ENCODE data around the gene HERPUD2. TPM values are rescaled to one million over a fixed set of nuclear protein-coding genes. Genes with fewer than 3 reads are reported as not detected.
"Not testable (repeated sequence)": the region's sequence is repeated elsewhere in the genome, so short reads cannot be mapped to it uniquely, and the experiment has no call there.

Gene HERPUD2
- total RNA-seq, 4 donors from 2014 or later: 35.2 to 59.8 (median 44.3) TPM

DNA sequence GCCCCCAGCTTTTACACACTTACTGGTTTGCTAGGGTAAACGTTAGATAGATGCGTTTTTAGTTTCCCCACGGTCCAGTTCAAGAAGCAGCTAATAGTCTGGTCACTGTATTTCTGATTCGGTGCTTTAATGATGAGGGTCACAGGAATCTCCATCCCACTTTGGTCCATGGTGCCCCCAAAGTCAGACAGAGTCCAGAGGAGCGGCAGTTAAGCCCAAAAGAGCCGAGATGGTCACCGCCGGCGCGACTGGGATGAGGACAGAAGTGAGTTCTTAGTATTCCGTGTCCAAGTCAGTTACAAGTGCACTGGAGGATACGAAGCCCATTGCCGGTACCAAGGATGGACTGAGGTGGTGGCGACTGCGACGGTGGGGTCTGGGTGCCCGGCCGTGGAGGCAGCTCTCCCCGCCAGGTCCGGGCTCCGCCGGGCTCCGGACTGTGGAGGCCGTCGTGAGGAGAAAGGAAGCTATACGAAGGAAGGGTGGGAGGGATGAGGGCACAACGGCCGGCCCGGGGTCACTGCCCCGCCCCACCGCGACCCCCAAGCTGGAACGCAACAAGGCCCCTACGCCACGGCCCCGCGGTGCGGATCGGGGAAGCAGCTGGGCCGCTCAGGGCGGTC is 663 bp downstream of the HERPUD2 start:
- no peaks in the 10 kb centered on the region for H3K27me3 ChIP-seq
- H3K9me3 ChIP-seq: no peaks in the 10 kb centered on the region

GRCh38 chr7:35691827-35692307 is 3.1 kb downstream of the HERPUD2 start:
- no peak for DNase-seq (ENCODE audit: low spot score in 2 of 2)
- Histone ChIP-seq H3K27ac (no peak overlapping the region), H3K27me3 (no peaks in the 10 kb centered on the region), H3K9me3 (no peaks in the 10 kb centered on the region), H3K36me3 (no peaks in the 10 kb centered on the region), H3K4me1 (peaks cover 74% of the 10 kb centered on the region), H3K4me3 (peak overlapping the region; percentile 85)
- WGBS: 74% methylated on average over 6 of the region's 6 CpGs
- TF ChIP-seq, protein P1, sequence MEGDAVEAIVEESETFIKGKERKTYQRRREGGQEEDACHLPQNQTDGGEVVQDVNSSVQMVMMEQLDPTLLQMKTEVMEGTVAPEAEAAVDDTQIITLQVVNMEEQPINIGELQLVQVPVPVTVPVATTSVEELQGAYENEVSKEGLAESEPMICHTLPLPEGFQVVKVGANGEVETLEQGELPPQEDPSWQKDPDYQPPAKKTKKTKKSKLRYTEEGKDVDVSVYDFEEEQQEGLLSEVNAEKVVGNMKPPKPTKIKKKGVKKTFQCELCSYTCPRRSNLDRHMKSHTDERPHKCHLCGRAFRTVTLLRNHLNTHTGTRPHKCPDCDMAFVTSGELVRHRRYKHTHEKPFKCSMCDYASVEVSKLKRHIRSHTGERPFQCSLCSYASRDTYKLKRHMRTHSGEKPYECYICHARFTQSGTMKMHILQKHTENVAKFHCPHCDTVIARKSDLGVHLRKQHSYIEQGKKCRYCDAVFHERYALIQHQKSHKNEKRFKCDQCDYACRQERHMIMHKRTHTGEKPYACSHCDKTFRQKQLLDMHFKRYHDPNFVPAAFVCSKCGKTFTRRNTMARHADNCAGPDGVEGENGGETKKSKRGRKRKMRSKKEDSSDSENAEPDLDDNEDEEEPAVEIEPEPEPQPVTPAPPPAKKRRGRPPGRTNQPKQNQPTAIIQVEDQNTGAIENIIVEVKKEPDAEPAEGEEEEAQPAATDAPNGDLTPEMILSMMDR (IDR thresholded peaks at IDR 0.05): no peak
- TF ChIP-seq EP300 (IDR thresholded peaks at IDR 0.05) (no peak), POLR2A (IDR thresholded peaks at IDR 0.05) (no peak), POLR2AphosphoS5 (IDR thresholded peaks at IDR 0.05) (no peak)

More for the DNA sequence above, 663 bp downstream of the HERPUD2 start:
- no peaks in the 10 kb centered on the region for H3K36me3 ChIP-seq
- peak overlapping the region; percentile 94 for H3K27ac ChIP-seq
- TF ChIP-seq POLR2AphosphoS5 (IDR thresholded peaks at IDR 0.05) (no peak), POLR2A (IDR thresholded peaks at IDR 0.05) (no peak), EP300 (IDR thresholded peaks at IDR 0.05) (no peak)
- TF ChIP-seq, protein P1 (IDR thresholded peaks at IDR 0.05): no peak
- peaks cover 54% of the 10 kb centered on the region for H3K4me1 ChIP-seq
- peak overlapping the region; percentile 85 for H3K4me3 ChIP-seq
- WGBS: 5% methylated on average over 25 of the region's 41 CpGs
- DNase-seq (ENCODE audit: low spot score in 2 of 2): peak in 1 of 2 donors; percentile 67

DNA sequence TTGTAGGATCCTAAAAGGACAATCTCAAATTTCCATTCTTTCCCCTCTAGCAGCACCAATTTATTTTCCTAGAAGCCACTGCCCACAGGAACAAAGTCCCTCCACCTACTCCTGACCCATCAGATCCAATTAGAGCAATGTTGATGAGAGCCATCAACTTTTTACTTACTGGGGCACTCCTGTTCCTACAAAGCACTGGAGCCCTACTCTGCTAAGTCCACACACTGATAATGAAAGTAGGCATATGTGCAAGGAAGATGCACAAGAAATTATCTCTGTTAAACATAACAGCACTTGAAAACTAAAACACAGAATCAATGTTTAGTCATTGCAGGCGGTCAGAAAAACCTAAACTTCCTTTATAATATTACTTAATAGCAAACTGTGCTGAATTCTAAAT is 3.6 kb downstream of the HERPUD2 start:
- Histone ChIP-seq H3K27ac (no peak overlapping the region), H3K36me3 (no peaks in the 10 kb centered on the region), H3K4me3 (no peak overlapping the region), H3K4me1 (peaks cover 74% of the 10 kb centered on the region), H3K27me3 (no peaks in the 10 kb centered on the region), H3K9me3 (no peaks in the 10 kb centered on the region)
- TF ChIP-seq, protein P1 (IDR thresholded peaks at IDR 0.05): no peak
- DNase-seq (ENCODE audit: low spot score in 2 of 2): no peak
- 93% methylated on average over 1 of the region's 1 CpG for WGBS

- peaks cover 69% of the 10 kb centered on the region for H3K4me1 ChIP-seq
- not testable (repeated sequence) for H3K36me3 ChIP-seq; H3K9me3 ChIP-seq; H3K27ac ChIP-seq; H3K27me3 ChIP-seq; DNase-seq (ENCODE audit: low spot score in 2 of 2)
- peak overlapping the region; percentile 10 for H3K4me3 ChIP-seq
- 87% methylated on average over 10 of the region's 10 CpGs for WGBS
These were observed 4.3 kb downstream of the HERPUD2 start for GRCh38 chr7:35690614-35691013.

DNA sequence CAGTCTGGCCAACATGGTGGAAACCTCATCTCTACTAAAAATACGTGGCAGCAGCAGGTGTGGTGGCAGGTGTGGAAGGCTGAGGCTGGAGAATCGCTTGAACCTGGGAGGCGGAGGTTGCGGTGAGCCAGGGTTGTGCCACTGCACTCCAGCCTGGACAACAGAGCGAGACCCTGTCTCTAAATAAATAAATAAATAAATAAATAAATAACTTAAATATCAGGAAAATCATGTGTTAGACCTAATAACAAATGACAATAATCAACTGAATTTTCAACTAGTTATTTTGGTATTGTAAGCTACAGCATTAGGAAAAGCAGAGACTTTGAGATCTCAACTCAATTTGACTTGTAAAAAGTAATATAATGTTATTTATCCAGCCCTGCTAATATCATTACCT is 9.2 kb downstream of the HERPUD2 start:
- WGBS: 98% methylated on average over 5 of the region's 5 CpGs
- no peak for DNase-seq (ENCODE audit: low spot score in 2 of 2)
- no peak overlapping the region for H3K4me3 ChIP-seq
- peaks cover 33% of the 10 kb centered on the region for H3K4me1 ChIP-seq
- no peaks in the 10 kb centered on the region for H3K27me3 ChIP-seq
- TF ChIP-seq POLR2AphosphoS5 (IDR thresholded peaks at IDR 0.05) (no peak), POLR2A (IDR thresholded peaks at IDR 0.05) (no peak), EP300 (IDR thresholded peaks at IDR 0.05) (no peak)
- TF ChIP-seq, protein P1 (IDR thresholded peaks at IDR 0.05): no peak
- no peaks in the 10 kb centered on the region for H3K9me3 ChIP-seq
- H3K27ac ChIP-seq: no peak overlapping the region
- H3K36me3 ChIP-seq: peaks cover 11% of the 10 kb centered on the region

Measured in suprapubic skin (tissue), 4 donors.